Stimulated activated CD4-positive, alpha-beta T cell treated with anti-CD3 and anti-CD28 coated beads, TNF-alpha, amount 100 ng/mL, for 48 hours (primary cell): ENCODE data around the gene DUOXA2.

ENCODE experiments used
- DNase-seq, 3 donors: peaks; one replicate each; pipeline ENCODE4 v3.0.0-alpha.2; 2020; ENCODE audit warnings: low read depth in 3 of 3

DUOXA2 gene

GRCh38 chr15:45162771-45163507 is 48.8 kb downstream of the DUOXA2 start:
- peak; percentile 37 to 52 (median 41) for DNase-seq

- DNase-seq, result no peak
Measured at GRCh38 chr15:45163508-45163856, 49.4 kb downstream of the DUOXA2 start.

- DNase-seq, result no peak
Measured at GRCh38 chr15:45164914-45165313, 50.8 kb downstream of the DUOXA2 start.

GRCh38 chr15:45165536-45165935 is 51.4 kb downstream of the DUOXA2 start:
- DNase-seq, result no peak

GRCh38 chr15:45166834-45167630 is 52.9 kb downstream of the DUOXA2 start:
- peak; percentile 70 to 75 (median 73) for DNase-seq

- DNase-seq, result no peak
Measured at GRCh38 chr15:45167631-45168205, 53.6 kb downstream of the DUOXA2 start.
